DOHH2 (cell line): ENCODE results near the gene RELA.
A peak's percentile ranks its signal among the peaks of the same experiment; 100 is the strongest.

Source experiments
- H3F3A ChIP-seq: fragments of 200-600 bp; sonication (generic), shearing (Covaris generic); 2 replicates; pipeline ENCODE4 v1.6.0; 2016; ENCODE audit warnings: antibody characterized with exemption, mild to moderate bottlenecking; ENCODE audit not compliant: control insufficient read depth, insufficient read depth
- H3K27ac ChIP-seq: fragments of 200-600 bp; sonication (generic); 2 replicates; pipeline ENCODE4 v1.5.1; 2014; ENCODE audit warnings: low read depth, mild to moderate bottlenecking, low read length, moderate library complexity
- H3K27me3 ChIP-seq: fragments of 200-600 bp; sonication (generic); 2 replicates; pipeline ENCODE4 v1.6.1; 2014; ENCODE audit warnings: mild to moderate bottlenecking, low read length, mixed read lengths; ENCODE audit not compliant: control insufficient read depth
- H3K36me3 ChIP-seq: fragments of 200-600 bp; sonication (generic); 2 replicates; pipeline ENCODE4 v1.6.1; 2014; ENCODE audit warnings: mild to moderate bottlenecking, low read length, moderate library complexity, mixed read lengths; ENCODE audit not compliant: control insufficient read depth
- H3K4me1 ChIP-seq: fragments of 200-600 bp; sonication (generic); 2 replicates; pipeline ENCODE4 v1.6.1; 2014; ENCODE audit warnings: mild to moderate bottlenecking, low read length, mixed read lengths; ENCODE audit not compliant: control insufficient read depth
- H3K4me2 ChIP-seq: fragments of 200-600 bp; sonication (generic); 2 replicates; pipeline ENCODE4 v1.6.0; 2014; ENCODE audit warnings: mild to moderate bottlenecking, low read length, moderate library complexity
- H3K4me3 ChIP-seq: fragments of 200-600 bp; sonication (generic); 2 replicates; pipeline ENCODE4 v1.5.1; 2014; ENCODE audit warnings: mild to moderate bottlenecking, low read length, mixed read lengths
- H3K79me2 ChIP-seq: fragments of 200-600 bp; sonication (generic); 2 replicates; pipeline ENCODE4 v1.6.1; 2014; ENCODE audit warnings: mild to moderate bottlenecking, low read length, mixed read lengths; ENCODE audit not compliant: control insufficient read depth
- H3K9me2 ChIP-seq: fragments of 200-600 bp; sonication (generic); replicated peaks from 2 replicates; pipeline ENCODE4 v1.6.1; 2014; ENCODE audit warnings: mild to moderate bottlenecking, low read length, mixed read lengths; ENCODE audit not compliant: control insufficient read depth
- H3K9me3 ChIP-seq: fragments of 200-600 bp; sonication (generic); 2 replicates; pipeline ENCODE4 v1.6.1; 2014; ENCODE audit warnings: antibody characterized with exemption, low read length, mixed read lengths; ENCODE audit not compliant: control insufficient read depth, insufficient read depth
- H4K20me1 ChIP-seq: fragments of 200-600 bp; sonication (generic); 2 replicates; pipeline ENCODE4 v1.6.0; 2014; ENCODE audit warnings: low read depth, mild to moderate bottlenecking, antibody characterized with exemption, low read length, moderate library complexity; ENCODE audit not compliant: control insufficient read depth, insufficient read depth
- CTCF ChIP-seq: fragments of 200-600 bp; sonication (generic); IDR thresholded peaks from one replicate; pipeline ENCODE4 v1.5.1; 2014; ENCODE audit warnings: antibody characterized with exemption, mild to moderate bottlenecking, low read depth, low read length; ENCODE audit not compliant: poor library complexity, severe bottlenecking
- EZH2phosphoT487 ChIP-seq: fragments of 200-600 bp; sonication (generic); IDR thresholded peaks from 2 replicates; pipeline ENCODE4 v1.6.1; 2017; ENCODE audit warnings: borderline replicate concordance, mild to moderate bottlenecking, antibody characterized with exemption, low read length, moderate library complexity, mixed read lengths

The RELA gene

GRCh38 chr11:65680192-65680743, 17.6 kb upstream of the RELA start:
- Histone ChIP-seq H3K9me3 (no peaks in the 10 kb centered on the region), H3K36me3 (no peaks in the 10 kb centered on the region), H3K79me2 (no peaks in the 10 kb centered on the region), H3K27ac (no peak overlapping the region), H3F3A (no peaks in the 10 kb centered on the region), H3K4me3 (no peak overlapping the region), H4K20me1 (no peaks in the 10 kb centered on the region), H3K4me1 (no peaks in the 10 kb centered on the region), H3K4me2 (no peak overlapping the region), H3K27me3 (peaks cover 16% of the 10 kb centered on the region), H3K9me2 (no peaks in the 10 kb centered on the region)
- TF ChIP-seq EZH2phosphoT487 (no peak), CTCF (no peak)

GRCh38 chr11:65672982-65673381, 10.3 kb upstream of the RELA start:
- no peak overlapping the region for H3K4me3 ChIP-seq
- no peaks in the 10 kb centered on the region for H3K9me2 ChIP-seq
- H3K79me2 ChIP-seq, result no peaks in the 10 kb centered on the region
- H3K4me1 ChIP-seq, result no peaks in the 10 kb centered on the region
- no peak overlapping the region for H3K4me2 ChIP-seq
- H3K36me3 ChIP-seq, result no peaks in the 10 kb centered on the region
- H3K27ac ChIP-seq, result no peak overlapping the region
- no peaks in the 10 kb centered on the region for H3F3A ChIP-seq
- H3K9me3 ChIP-seq, result no peaks in the 10 kb centered on the region
- no peak for TF ChIP-seq CTCF
- TF ChIP-seq EZH2phosphoT487, result no peak
- no peaks in the 10 kb centered on the region for H4K20me1 ChIP-seq
- H3K27me3 ChIP-seq, result no peaks in the 10 kb centered on the region

GRCh38 chr11:65672180-65672860, 9.6 kb upstream of the RELA start:
- Histone ChIP-seq H3K4me2 (no peak overlapping the region), H3F3A (no peaks in the 10 kb centered on the region), H3K36me3 (no peaks in the 10 kb centered on the region), H3K9me2 (no peaks in the 10 kb centered on the region), H3K79me2 (no peaks in the 10 kb centered on the region), H3K4me1 (no peaks in the 10 kb centered on the region), H4K20me1 (no peaks in the 10 kb centered on the region), H3K4me3 (no peak overlapping the region), H3K27ac (no peak overlapping the region), H3K9me3 (no peaks in the 10 kb centered on the region), H3K27me3 (no peaks in the 10 kb centered on the region)
- no peak for TF ChIP-seq EZH2phosphoT487

- peak overlapping the region; percentile 96 for H3K4me3 ChIP-seq
- H3K79me2 ChIP-seq, result peaks cover 37% of the 10 kb centered on the region
- H3K27me3 ChIP-seq, result no peaks in the 10 kb centered on the region
- peaks cover 8% of the 10 kb centered on the region; the same call in 1 of the 2 replicates for H3F3A ChIP-seq
- H3K27ac ChIP-seq, result peak overlapping the region; percentile 79
- TF ChIP-seq CTCF (no peak), EZH2phosphoT487 (no peak)
- H3K4me2 ChIP-seq, result peak overlapping the region; percentile 80
- H3K9me2 ChIP-seq, result no peaks in the 10 kb centered on the region
- peaks cover 12% of the 10 kb centered on the region for H4K20me1 ChIP-seq
- no peaks in the 10 kb centered on the region for H3K9me3 ChIP-seq
- H3K36me3 ChIP-seq, result peaks cover 34% of the 10 kb centered on the region
- H3K4me1 ChIP-seq, result peaks cover 10% of the 10 kb centered on the region
Measured at GRCh38 chr11:65663639-65664200, 1.0 kb upstream of the RELA start.
